ENCODE measurements around the gene GRHL1. TPM values are rescaled to one million over a fixed set of nuclear protein-coding genes. Genes with fewer than 3 reads are reported as not detected.

The GRHL1 gene
- total and polyA plus RNA-seq, 2 donors (not counting 1 experiment from before 2014, with no cell fraction given), result 0.25 to 0.76 TPM

DNA sequence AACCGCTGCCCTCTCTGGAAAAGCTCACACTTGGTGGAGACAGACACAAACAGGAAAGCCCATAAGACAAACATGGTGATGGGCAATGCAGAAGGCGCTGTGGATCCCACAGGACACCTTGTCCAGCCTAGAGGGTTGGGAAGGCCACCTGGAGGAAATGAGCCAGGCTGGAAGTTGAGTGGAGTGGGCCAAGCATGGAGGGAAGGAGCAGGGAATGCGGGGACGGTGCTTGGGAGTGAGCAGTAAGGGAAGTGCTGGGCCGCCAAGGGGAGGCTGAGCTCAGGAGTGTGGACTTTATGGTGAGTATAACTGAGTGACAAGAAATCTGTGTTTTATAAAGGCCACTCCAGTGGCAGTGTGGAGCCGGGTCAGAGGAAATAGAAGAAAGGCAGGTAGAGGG, 2.8 kb upstream of the GRHL1 start:
- Histone ChIP-seq H3K36me3 (replicated peaks in 1 of 2; ENCODE audit: control extremely low read depth in 1 of 2, control insufficient read depth in 1 of 2, extremely low read depth in 1 of 2, insufficient read depth in 2 of 2, low read length in 1 of 2) (no peaks in the 10 kb centered on the region), H3K4me1 (ENCODE audit: control insufficient read depth in 2 of 2, insufficient read depth in 2 of 2, low read length in 2 of 2) (peaks cover 14 to 19% of the 10 kb centered on the region in 2 donors), H3K9ac (ENCODE audit: low read length) (no peak overlapping the region), H2AFZ (ENCODE audit: insufficient read depth, low read depth, low read length, poor library complexity, severe bottlenecking) (no peak overlapping the region), H3K9me3 (ENCODE audit: control extremely low read depth in 1 of 3, control insufficient read depth in 2 of 3, insufficient read depth in 1 of 3, low read length in 2 of 3) (peaks cover 0 to 7% (median 0%) of the 10 kb centered on the region in 3 donors), H3K27ac (ENCODE audit: low read length in 2 of 2) (no peak overlapping the region), H3K4me2 (replicated peaks; ENCODE audit: low read depth, low read length, poor library complexity, severe bottlenecking) (no peak overlapping the region), H3K4me3 (ENCODE audit: control extremely low read depth in 1 of 5, extremely low read depth in 1 of 5, insufficient read depth in 1 of 5, low read depth in 2 of 5, low read length in 4 of 5) (no peak overlapping the region), H4K20me1 (ENCODE audit: control insufficient read depth, insufficient read depth, low read length, poor library complexity, severe bottlenecking) (no peaks in the 10 kb centered on the region), H3K27me3 (replicated peaks in 1 of 4; ENCODE audit: control extremely low read depth in 1 of 4, control insufficient read depth in 3 of 4, insufficient read depth in 4 of 4, low read length in 3 of 4) (peaks cover 0 to 49% (median 10%) of the 10 kb centered on the region in 4 experiments), H3K79me2 (ENCODE audit: control insufficient read depth, insufficient read depth, low read length) (no peaks in the 10 kb centered on the region)
- Mint-ChIP-seq H3K27me3 (peaks cover 49% of the 10 kb centered on the region), H3K9me3 (ENCODE audit: insufficient read depth) (no peaks in the 10 kb centered on the region), H3K27ac (peak overlapping the region; percentile 38), H3K4me1 (peaks cover 14% of the 10 kb centered on the region), H3K4me3 (peak overlapping the region; percentile 9)
- intact Hi-C loops (cut with micrococcal nuclease), result no loop called here
- WGBS (ENCODE audit: insufficient coverage), result 95% methylated on average over 4 of the region's 6 CpGs
- CTCF ChIA-PET, result interaction anchor here (0.7 to 1.0 kb wide), 3 partner anchors 80 to 135 kb away, joined by 3 read pairs; no protein-coding TSS in a partner anchor
- no peak for TF ChIP-seq EZH2 (IDR thresholded peaks at IDR 0.05; ENCODE audit: borderline replicate concordance, insufficient read depth, low read depth, low read length, poor library complexity, severe bottlenecking)
- TF ChIP-seq CTCF (IDR thresholded peaks at IDR 0.05), result no peak
- DNase-seq (no peak), ATAC-seq (ENCODE audit: low read depth) (no peak)
- POLR2A ChIA-PET, result no interaction called here

GRCh38 chr2:9949239-9949991, 2.1 kb upstream of the GRHL1 start:
- Mint-ChIP-seq H3K27me3 (peaks cover 53% of the 10 kb centered on the region), H3K4me3 (peak overlapping the region; percentile 89), H3K4me1 (peaks cover 14% of the 10 kb centered on the region), H3K9me3 (ENCODE audit: insufficient read depth) (no peaks in the 10 kb centered on the region), H3K27ac (peak overlapping the region; percentile 37)
- 95% methylated on average over 13 of the region's 23 CpGs for WGBS (ENCODE audit: insufficient coverage)
- TF ChIP-seq EZH2 (IDR thresholded peaks at IDR 0.05; ENCODE audit: borderline replicate concordance, insufficient read depth, low read depth, low read length, poor library complexity, severe bottlenecking) (no peak), CTCF (IDR thresholded peaks at IDR 0.05) (no peak)
- peaks cover 0 to 7% (median 0%) of the 10 kb centered on the region in 3 donors for H3K9me3 ChIP-seq (ENCODE audit: control extremely low read depth in 1 of 3, control insufficient read depth in 2 of 3, insufficient read depth in 1 of 3, low read length in 2 of 3)
- H3K4me3 ChIP-seq (ENCODE audit: control extremely low read depth in 1 of 5, extremely low read depth in 1 of 5, insufficient read depth in 1 of 5, low read depth in 2 of 5, low read length in 4 of 5), result no peak overlapping the region
- H3K36me3 ChIP-seq (replicated peaks in 1 of 2; ENCODE audit: control extremely low read depth in 1 of 2, control insufficient read depth in 1 of 2, extremely low read depth in 1 of 2, insufficient read depth in 2 of 2, low read length in 1 of 2), result no peaks in the 10 kb centered on the region
- no peak overlapping the region for H3K27ac ChIP-seq (ENCODE audit: low read length in 2 of 2)
- H3K4me1 ChIP-seq (ENCODE audit: control insufficient read depth in 2 of 2, insufficient read depth in 2 of 2, low read length in 2 of 2), result peaks cover 14 to 19% of the 10 kb centered on the region in 2 donors
- H3K27me3 ChIP-seq (replicated peaks in 1 of 4; ENCODE audit: control extremely low read depth in 1 of 4, control insufficient read depth in 3 of 4, insufficient read depth in 4 of 4, low read length in 3 of 4), result peaks cover 0 to 44% (median 15%) of the 10 kb centered on the region in 4 experiments
- H4K20me1 ChIP-seq (ENCODE audit: control insufficient read depth, insufficient read depth, low read length, poor library complexity, severe bottlenecking), result no peaks in the 10 kb centered on the region
- no peaks in the 10 kb centered on the region for H3K79me2 ChIP-seq (ENCODE audit: control insufficient read depth, insufficient read depth, low read length)
- H3K4me2 ChIP-seq (replicated peaks; ENCODE audit: low read depth, low read length, poor library complexity, severe bottlenecking), result no peak overlapping the region
- DNase-seq (no peak), ATAC-seq (ENCODE audit: low read depth) (no peak)
- intact Hi-C loops (cut with micrococcal nuclease), result no loop called here
- ChIA-PET POLR2A (no interaction called here), CTCF (interaction anchor here (0.7 kb wide), 1 partner anchor 123 kb away, joined by 3 read pairs; no protein-coding TSS in a partner anchor)
- H3K9ac ChIP-seq (ENCODE audit: low read length), result no peak overlapping the region
- no peak overlapping the region for H2AFZ ChIP-seq (ENCODE audit: insufficient read depth, low read depth, low read length, poor library complexity, severe bottlenecking)
